Thyroid gland (tissue), 4 donors: Measurements from ENCODE around the gene CYP46A1.

Experiments
- CTCF ChIP-seq, 6 experiments: fragments of 200-600 bp in 3 of 6; fragments of 450-650 bp in 3 of 6; sonication (generic) in 3 of 6; IDR thresholded peaks; one replicate each; pipeline ENCODE4 v1.5.1; 2016 to 2019; ENCODE audit warnings: antibody characterized with exemption in 6 of 6, mild to moderate bottlenecking in 2 of 6, inconsistent platforms in 1 of 6, moderate library complexity in 1 of 6
- POLR2A ChIP-seq, 2 donors: fragments of 450-650 bp; IDR thresholded peaks; one replicate each; pipeline ENCODE4 v1.6.1; 2017; ENCODE audit warnings: antibody characterized with exemption in 2 of 2, mild to moderate bottlenecking in 2 of 2, moderate library complexity in 1 of 2

GRCh38 chr14:99763527-99764221, 79.6 kb downstream of the CYP46A1 start:
- TF ChIP-seq CTCF (IDR thresholded peaks at IDR 0.05), result no peak
- TF ChIP-seq POLR2A (IDR thresholded peaks at IDR 0.05), result no peak
